HepG2 (cell line): ENCODE results near the gene UVSSA. TPM values are rescaled to one million over a fixed set of nuclear protein-coding genes. Genes with fewer than 3 reads are reported as not detected.

Experiments
- ATAC-seq: fragments of 200-7000 bp; cut with Tn5 transposase; 3 replicates; pipeline ENCODE4 v1.9.1; 2020; ENCODE audit warnings: mild to moderate bottlenecking, moderate library complexity
- BruUV-seq: library from RNA; stranded (reverse); fragments of 400-500 nt; replicated peaks from 2 replicates; lab custom pipeline; 2021; lab: Mats Ljungman, UMichigan
- CTCF ChIA-PET: fragments of 300-600 bp; formaldehyde crosslinking; extraction: SDS; loops from one replicate; lab custom pipeline; 2021; ENCODE audit warnings: low total read pairs, inconsistent platforms, low intra/inter-chr PET ratio; lab: Yijun Ruan, JAX
- POLR2A ChIA-PET: fragments of 350-600 bp; sonication (Branson Sonifier 250); formaldehyde crosslinking; loops from one replicate; lab custom pipeline; 2020; ENCODE audit warnings: antibody characterized with exemption, inconsistent platforms; lab: Yijun Ruan, JAX
- DNase-seq: peaks from one replicate; pipeline ENCODE4 v3.0.0-alpha.2; 2015; ENCODE audit warnings: low spot score
- FAIRE-seq: peaks from 3 replicates; lab custom pipeline; 2011; peaks lifted over from hg19 to GRCh38; lab: Jason Lieb, UNC
- H2AFZ ChIP-seq: one replicate; pipeline ENCODE4 v1.6.1; 2011; ENCODE audit warnings: low read length, inconsistent platforms
- H3K27ac ChIP-seq: fragments of 300-600 bp; 3 replicates; pipeline ENCODE4 v1.8.0; 2011; ENCODE audit warnings: mixed run types, mild to moderate bottlenecking, mixed read lengths, low read length, inconsistent platforms; ENCODE audit not compliant: insufficient read depth; ENCODE audit errors: extremely low read length
- H3K27me3 ChIP-seq, 2 experiments: fragments of 200-600 bp in 1 of 2; 2 replicates in 1 of 2; 3 replicates in 1 of 2; pipeline versions ENCODE4 v1.6.0 to v1.8.0; 2011; ENCODE audit warnings: low read length in 2 of 2, mild to moderate bottlenecking in 2 of 2, moderate library complexity in 2 of 2, inconsistent platforms in 1 of 2; ENCODE audit not compliant: insufficient read depth in 2 of 2, control insufficient read depth in 1 of 2
- H3K36me3 ChIP-seq, 2 experiments: fragments of 200-600 bp in 1 of 2; replicated peaks in 1 of 2; 2 replicates in 1 of 2; 3 replicates in 1 of 2; pipeline versions ENCODE4 v1.5.1 to v1.8.0; 2011; ENCODE audit warnings: low read length in 2 of 2, inconsistent platforms in 1 of 2; ENCODE audit not compliant: insufficient read depth in 2 of 2, control insufficient read depth in 1 of 2
- H3K4me1 ChIP-seq: 2 replicates; pipeline ENCODE4 v1.5.1; 2012; ENCODE audit warnings: low read length, inconsistent platforms; ENCODE audit not compliant: insufficient read depth
- H3K4me2 ChIP-seq: 2 replicates; pipeline ENCODE4 v1.6.0; 2011; ENCODE audit warnings: low read depth, low read length, inconsistent platforms
- H3K4me3 ChIP-seq, 3 experiments: fragments of 200-600 bp in 1 of 3; sonication (generic), shearing (Covaris generic) in 1 of 3; replicated peaks in 1 of 3; 2 replicates each; pipeline ENCODE4 v1.5.1; 2011 to 2016; ENCODE audit warnings: low read length in 3 of 3, inconsistent platforms in 2 of 3, low read depth in 2 of 3, mild to moderate bottlenecking in 2 of 3, control low read depth in 1 of 3, mixed read lengths in 1 of 3; ENCODE audit not compliant: insufficient read depth in 1 of 3
- H3K79me2 ChIP-seq: one replicate; pipeline ENCODE4 v1.6.1; 2011; ENCODE audit warnings: low read length, inconsistent platforms; ENCODE audit not compliant: insufficient read depth
- H3K9ac ChIP-seq: 2 replicates; pipeline ENCODE4 v1.6.0; 2011; ENCODE audit warnings: mild to moderate bottlenecking, low read depth, low read length, inconsistent platforms; ENCODE audit not compliant: insufficient read depth
- H3K9me3 ChIP-seq: 2 replicates; pipeline ENCODE4 v1.5.1; 2012; ENCODE audit warnings: mild to moderate bottlenecking, low read length
- H4K20me1 ChIP-seq: 2 replicates; pipeline ENCODE4 v1.6.0; 2011; ENCODE audit warnings: inconsistent platforms, mild to moderate bottlenecking, low read length, moderate library complexity; ENCODE audit not compliant: insufficient read depth
- BCLAF1 ChIP-seq: fragments of 450-650 bp; IDR thresholded peaks from 2 replicates; pipeline ENCODE4 v1.6.1; 2017; ENCODE audit warnings: mild to moderate bottlenecking
- DRAP1 ChIP-seq: IDR thresholded peaks from 2 replicates; pipeline ENCODE4 v1.6.1; 2016; ENCODE audit warnings: missing genetic modification reagents, missing compliant biosample characterization
- EZH2 ChIP-seq: conservative IDR thresholded peaks from 2 replicates; pipeline ENCODE4 v1.6.1; 2012; ENCODE audit warnings: mild to moderate bottlenecking, low read depth, low read length, moderate library complexity
- HCFC1 ChIP-seq: fragments of 150-350 bp; IDR thresholded peaks from 2 replicates; pipeline ENCODE4 v1.6.1; 2014; ENCODE audit warnings: low read depth, low read length
- HNRNPLL ChIP-seq: fragments of 200-400 bp; formaldehyde crosslinking; IDR thresholded peaks from 2 replicates; pipeline ENCODE4 v1.6.1; 2017; ENCODE audit warnings: mild to moderate bottlenecking, low read depth, low read length; ENCODE audit not compliant: poor library complexity, severe bottlenecking
- MEF2D ChIP-seq: sonication (generic); formaldehyde crosslinking; IDR thresholded peaks from 2 replicates; pipeline ENCODE4 v1.5.1; 2020; ENCODE audit warnings: mild to moderate bottlenecking, missing genetic modification reagents
- MTF2 ChIP-seq: sonication (generic); formaldehyde crosslinking; IDR thresholded peaks from 2 replicates; pipeline ENCODE4 v1.5.0; 2020; ENCODE audit warnings: missing genetic modification reagents, borderline replicate concordance
- POLR2G ChIP-seq: fragments of 200-400 bp; formaldehyde crosslinking; IDR thresholded peaks from 2 replicates; pipeline ENCODE4 v1.6.1; 2018; ENCODE audit warnings: mild to moderate bottlenecking, low read depth, low read length, moderate library complexity
- REPIN1 ChIP-seq: sonication (generic); formaldehyde crosslinking; IDR thresholded peaks from 2 replicates; pipeline ENCODE4 v1.8.0; 2022; ENCODE audit warnings: missing genetic modification reagents, low read depth, mild to moderate bottlenecking, borderline replicate concordance
- SALL2 ChIP-seq: sonication (generic); formaldehyde crosslinking; IDR thresholded peaks from 2 replicates; pipeline ENCODE4 v1.8.1; 2023; ENCODE audit warnings: mild to moderate bottlenecking, missing genetic modification reagents, inconsistent platforms
- SUZ12 ChIP-seq: fragments of 150-350 bp; IDR thresholded peaks from 2 replicates; pipeline ENCODE4 v1.6.1; 2014; ENCODE audit warnings: low read depth, low read length
- ZFP36 ChIP-seq: fragments of 150-350 bp; IDR thresholded peaks from 2 replicates; pipeline ENCODE4 v1.6.1; 2018; ENCODE audit warnings: borderline replicate concordance, low read length, low read depth; ENCODE audit not compliant: partially characterized antibody
- ZNF180 ChIP-seq: sonication (generic); formaldehyde crosslinking; IDR thresholded peaks from 2 replicates; pipeline ENCODE4 v1.4.0; 2020; ENCODE audit warnings: low read depth, missing genetic modification reagents, borderline replicate concordance
- ZNF296 ChIP-seq: sonication (generic); formaldehyde crosslinking; conservative IDR thresholded peaks from 2 replicates; pipeline ENCODE4 v1.5.0; 2020; ENCODE audit warnings: mild to moderate bottlenecking, missing genetic modification reagents
- ZNF792 ChIP-seq: IDR thresholded peaks from 2 replicates; pipeline ENCODE4 v1.6.1; 2016
- WGBS: methylation state at CpG from one replicate; pipeline ENCODE4 v1.1.6; 2017; ENCODE audit warnings: low lambda C conversion rate; 5-methylcytosine and 5-hydroxymethylcytosine counted together
- in situ Hi-C: cut with HindIII; loops from 2 replicates; pipeline ENCODE4 v1.10.0; 2017; ENCODE audit warnings: low pct_unique_long_range_greater_than_20kb; ENCODE audit not compliant: extremely low pct_ligation_motif_present
- intact Hi-C: fragments of 100-400 bp; cut with micrococcal nuclease; formaldehyde crosslinking; loops from one replicate; pipeline ENCODE4 v1.10.0; 2022; ENCODE audit not compliant: unreplicated experiment
- polyA plus RNA-seq, 8 experiments: library from polyadenylated mRNA; depleted of rRNA in 3 of 8; stranded (reverse) in 7 of 8; unstranded in 1 of 8; fragments of >200 nt; fragmentation: Illumina TruSeq in 4 of 8; extraction: Trizol in 4 of 8; gene quantifications; 2 replicates each; pipeline versions ENCODE4 v1.2.1 to v1.2.3, GENCODE V29; 2011 to 2016; ENCODE audit warnings: low read depth in 4 of 8, missing spikeins in 1 of 8, mixed read lengths in 1 of 8; ENCODE audit not compliant: insufficient read depth in 1 of 8
- total RNA-seq, 5 experiments: library from RNA; depleted of rRNA; stranded (reverse); fragments of >200 nt; fragmentation: Illumina TruSeq; extraction: Trizol; gene quantifications; 2 replicates each; pipeline ENCODE4 v1.2.3, GENCODE V29; 2016; ENCODE audit warnings: low read depth in 1 of 5
- TF ChIP-seq, protein P1 (sequence below): sonication (generic); formaldehyde crosslinking; IDR thresholded peaks from 2 replicates; pipeline ENCODE4 v1.5.0; 2020; ENCODE audit warnings: missing genetic modification reagents, mild to moderate bottlenecking, borderline replicate concordance

UVSSA gene
- total and polyA plus RNA-seq, 2 of the 13 experiments (the other 11 are each of a cell fraction or from before 2014, with no cell fraction given): 4.6 to 8.4 TPM

DNA sequence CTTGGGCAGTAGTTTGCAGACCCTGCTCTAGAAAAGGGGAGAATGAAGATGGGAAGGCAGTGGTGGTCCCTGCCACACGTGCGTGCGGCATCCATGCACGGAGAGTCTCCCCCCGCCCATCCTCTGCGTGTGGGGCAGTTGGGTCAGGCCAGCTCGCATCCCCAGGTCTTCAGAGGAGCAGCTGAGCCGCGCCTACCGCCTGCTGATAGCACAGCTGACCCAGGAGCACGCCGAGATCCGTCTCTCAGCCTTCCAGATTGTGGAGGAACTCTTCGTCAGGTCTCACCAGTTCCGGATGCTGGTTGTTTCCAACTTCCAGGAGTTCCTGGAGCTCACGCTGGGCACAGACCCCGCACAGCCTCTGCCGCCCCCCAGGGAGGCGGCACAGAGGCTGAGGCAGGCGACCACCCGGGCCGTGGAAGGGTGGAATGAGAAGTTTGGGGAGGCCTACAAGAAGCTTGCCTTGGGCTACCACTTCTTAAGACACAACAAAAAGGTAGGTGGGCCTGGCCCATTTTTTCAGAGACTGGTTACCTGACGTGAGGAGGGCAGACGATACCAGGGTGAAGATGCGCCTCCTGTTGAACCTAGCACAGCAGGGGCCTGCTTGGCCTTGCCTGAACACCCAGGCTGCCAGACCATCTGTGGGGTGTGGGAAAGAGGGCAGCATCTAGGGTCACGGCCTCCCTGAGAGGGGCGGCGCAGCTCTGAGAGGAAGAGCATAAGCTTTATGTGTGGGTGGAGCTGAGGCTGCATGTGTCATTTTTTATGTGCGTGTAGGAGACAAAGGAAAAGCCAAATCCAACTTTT lies 2.6 kb downstream of the UVSSA start:
- Histone ChIP-seq H3K4me2 (no peak overlapping the region), H3K9ac (no peak overlapping the region), H3K27me3 (no peaks in the 10 kb centered on the region; a peak in 1 of 5 replicates), H4K20me1 (no peaks in the 10 kb centered on the region), H3K36me3 (peaks cover 9 to 15% of the 10 kb centered on the region in 2 experiments; a peak in 4 of 5 replicates), H2AFZ (no peak overlapping the region), H3K4me3 (no peak overlapping the region), H3K79me2 (peaks cover 12% of the 10 kb centered on the region), H3K27ac (no peak overlapping the region), H3K4me1 (peaks cover 29% of the 10 kb centered on the region), H3K9me3 (no peaks in the 10 kb centered on the region)
- ChIA-PET CTCF (no interaction called here), POLR2A (no interaction called here)
- 95% methylated on average over 29 of the region's 29 CpGs for WGBS
- BruUV-seq: no TSS peak
- DNase-seq (no peak), ATAC-seq (no peak), FAIRE-seq (no peak)
- intact Hi-C loops: loop anchor here (2.0 to 5.0 kb wide), 2 partner anchors 42 to 219 kb away; no protein-coding TSS in a partner anchor
- in situ Hi-C loops: loop anchor here (5.0 to 10.0 kb wide), 3 partner anchors 165 to 278 kb away; no protein-coding TSS in a partner anchor
- TF ChIP-seq MTF2 (CRISPR knock-in tag): no peak
- TF ChIP-seq ZFP36: no peak
- TF ChIP-seq ZNF180 (CRISPR knock-in tag): no peak
- no peak for TF ChIP-seq SUZ12
- TF ChIP-seq DRAP1 (CRISPR knock-in tag): no peak
- no peak for TF ChIP-seq POLR2G
- TF ChIP-seq REPIN1 (CRISPR knock-in tag): no peak
- TF ChIP-seq SALL2 (CRISPR knock-in tag): no peak
- TF ChIP-seq, protein P1, sequence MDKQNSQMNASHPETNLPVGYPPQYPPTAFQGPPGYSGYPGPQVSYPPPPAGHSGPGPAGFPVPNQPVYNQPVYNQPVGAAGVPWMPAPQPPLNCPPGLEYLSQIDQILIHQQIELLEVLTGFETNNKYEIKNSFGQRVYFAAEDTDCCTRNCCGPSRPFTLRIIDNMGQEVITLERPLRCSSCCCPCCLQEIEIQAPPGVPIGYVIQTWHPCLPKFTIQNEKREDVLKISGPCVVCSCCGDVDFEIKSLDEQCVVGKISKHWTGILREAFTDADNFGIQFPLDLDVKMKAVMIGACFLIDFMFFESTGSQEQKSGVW: no peak
- no peak for TF ChIP-seq MEF2D
- no peak for TF ChIP-seq ZNF296 (CRISPR knock-in tag)
- no peak for TF ChIP-seq HNRNPLL
- TF ChIP-seq ZNF792: no peak
- TF ChIP-seq EZH2: no peak
- no peak for TF ChIP-seq BCLAF1
- TF ChIP-seq HCFC1: no peak
